ENCODE results near the gene AZU1. TPM values are rescaled to one million over a fixed set of nuclear protein-coding genes. Genes with fewer than 3 reads are reported as not detected.

AZU1 gene
- total RNA-seq, 4 donors from 2014 or later: 0.40 TPM; not detected in 3

GRCh38 chr19:789701-790060 lies 38.0 kb upstream of the AZU1 start:
- WGBS, 2 donors (ENCODE audit: low coverage in 1 of 2): 88 to 92% methylated on average over 2 to 5 of the region's 9 CpGs
- Histone ChIP-seq H3K4me1 (peaks cover 0 to 25% (median 4%) of the 10 kb centered on the region in 3 donors), H3K9me3 (no peaks in the 10 kb centered on the region), H3K27me3 (no peaks in the 10 kb centered on the region), H3K27ac (peak overlapping the region in 3 of 4 donors; percentile 46 to 69 (median 54)), H3K4me3 (no peak overlapping the region), H3K36me3 (no peaks in the 10 kb centered on the region)
- no peak for TF ChIP-seq EP300 (IDR thresholded peaks at IDR 0.05)
- TF ChIP-seq CTCF (IDR thresholded peaks at IDR 0.05): no peak
- TF ChIP-seq POLR2AphosphoS5 (IDR thresholded peaks at IDR 0.05): no peak
- no peak for TF ChIP-seq POLR2A (IDR thresholded peaks at IDR 0.05)
- ATAC-seq: no peak

GRCh38 chr19:791007-791566 lies 36.5 kb upstream of the AZU1 start:
- no peaks in the 10 kb centered on the region for H3K9me3 ChIP-seq
- H3K4me1 ChIP-seq: peaks cover 0 to 36% (median 8%) of the 10 kb centered on the region in 3 donors
- no peak overlapping the region for H3K4me3 ChIP-seq
- WGBS, 2 donors (ENCODE audit: low coverage in 1 of 2): 79 to 80% methylated on average over 9 to 23 of the region's 26 CpGs
- no peaks in the 10 kb centered on the region for H3K36me3 ChIP-seq
- H3K27ac ChIP-seq: peak overlapping the region in 2 of 4 donors; percentile 38 to 50
- no peaks in the 10 kb centered on the region for H3K27me3 ChIP-seq
- ATAC-seq: no peak
- TF ChIP-seq POLR2AphosphoS5 (IDR thresholded peaks at IDR 0.05): no peak
- TF ChIP-seq POLR2A (IDR thresholded peaks at IDR 0.05): no peak
- TF ChIP-seq CTCF (IDR thresholded peaks at IDR 0.05): no peak
- no peak for TF ChIP-seq EP300 (IDR thresholded peaks at IDR 0.05)

GRCh38 chr19:791567-792305 lies 35.9 kb upstream of the AZU1 start:
- H3K27ac ChIP-seq: peak overlapping the region in 3 of 4 donors; percentile 38 to 50 (median 50)
- ATAC-seq: no peak
- WGBS, 2 donors (ENCODE audit: low coverage in 1 of 2): 29 to 62% methylated on average over 2 to 5 of the region's 8 CpGs
- no peak overlapping the region for H3K4me3 ChIP-seq
- no peaks in the 10 kb centered on the region for H3K27me3 ChIP-seq
- peaks cover 0 to 41% (median 12%) of the 10 kb centered on the region in 3 donors for H3K4me1 ChIP-seq
- no peaks in the 10 kb centered on the region for H3K36me3 ChIP-seq
- H3K9me3 ChIP-seq: no peaks in the 10 kb centered on the region
- no peak for TF ChIP-seq POLR2AphosphoS5 (IDR thresholded peaks at IDR 0.05)
- TF ChIP-seq EP300 (IDR thresholded peaks at IDR 0.05): no peak
- no peak for TF ChIP-seq POLR2A (IDR thresholded peaks at IDR 0.05)

DNA sequence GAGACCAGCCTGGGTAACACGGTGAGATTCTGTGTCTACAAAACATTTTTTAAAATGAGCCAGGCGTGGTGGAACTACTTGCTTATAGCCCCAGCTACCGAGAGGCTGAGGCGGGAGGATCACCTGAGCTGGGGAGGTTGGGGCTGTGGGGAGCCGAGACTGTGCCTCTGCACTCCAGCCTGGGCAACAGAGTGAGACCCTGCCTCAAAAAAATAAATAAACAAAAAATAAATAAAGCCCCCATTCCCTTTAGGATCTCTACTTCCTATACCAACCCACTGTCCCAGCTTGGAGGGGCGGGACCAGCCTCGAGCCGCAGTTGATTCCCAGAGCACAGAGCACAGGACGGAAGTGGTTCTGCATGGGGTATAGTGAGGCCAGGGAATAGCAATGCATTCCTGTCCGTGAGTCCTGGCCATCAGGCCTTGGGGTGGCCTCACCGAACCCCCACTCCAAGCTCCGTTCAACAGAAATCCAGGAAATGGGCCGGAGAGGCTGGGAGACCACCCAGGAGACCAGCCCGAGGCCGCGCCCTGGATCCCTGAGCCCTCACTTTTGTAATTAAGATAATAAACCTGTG lies 35.2 kb upstream of the AZU1 start:
- ATAC-seq: no peak
- Histone ChIP-seq H3K4me1 (peaks cover 0 to 41% (median 12%) of the 10 kb centered on the region in 3 donors), H3K9me3 (no peaks in the 10 kb centered on the region), H3K4me3 (no peak overlapping the region), H3K27ac (peak overlapping the region in 3 of 4 donors; percentile 38 to 50 (median 50)), H3K27me3 (no peaks in the 10 kb centered on the region), H3K36me3 (no peaks in the 10 kb centered on the region)
- TF ChIP-seq CTCF (IDR thresholded peaks at IDR 0.05) (no peak), EP300 (IDR thresholded peaks at IDR 0.05) (no peak), POLR2AphosphoS5 (IDR thresholded peaks at IDR 0.05) (no peak)
- WGBS, 2 donors (ENCODE audit: low coverage in 1 of 2): 74 to 79% methylated on average over 8 to 13 of the region's 16 CpGs

- H3K36me3 ChIP-seq: no peaks in the 10 kb centered on the region
- peaks cover 0 to 41% (median 14%) of the 10 kb centered on the region in 3 donors for H3K4me1 ChIP-seq
- H3K9me3 ChIP-seq: no peaks in the 10 kb centered on the region
- no peak overlapping the region for H3K4me3 ChIP-seq
- H3K27me3 ChIP-seq: no peaks in the 10 kb centered on the region
- H3K27ac ChIP-seq: no peak overlapping the region
- 60 to 100% methylated on average over 1 of the region's 12 CpGs for WGBS, 2 donors (ENCODE audit: low coverage in 1 of 2)
- TF ChIP-seq POLR2A (IDR thresholded peaks at IDR 0.05) (no peak), EP300 (IDR thresholded peaks at IDR 0.05) (no peak), CTCF (IDR thresholded peaks at IDR 0.05) (no peak), POLR2AphosphoS5 (IDR thresholded peaks at IDR 0.05) (no peak)
- ATAC-seq: no peak
Measured at GRCh38 chr19:793806-794205, 33.8 kb upstream of the AZU1 start.

All from gastroesophageal sphincter (tissue), 4 donors.